ENCODE results near the gene CMC4. TPM values are rescaled to one million over a fixed set of nuclear protein-coding genes. Genes with fewer than 3 reads are reported as not detected.

The CMC4 gene
- total RNA-seq, 1 experiment from 2014 or later = 0.59 TPM

- H3K9me3 Mint-ChIP-seq (ENCODE audit: low read depth, unreplicated experiment) = no peaks in the 10 kb centered on the region
- intact Hi-C loops (cut with micrococcal nuclease; ENCODE audit: unreplicated experiment) = no loop called here
- CTCF ChIA-PET = no interaction called here
- DNase-seq = no peak
- no peak for TF ChIP-seq CTCF (IDR thresholded peaks at IDR 0.05; ENCODE audit: unreplicated experiment)
- peaks cover 4% of the 10 kb centered on the region for H3K36me3 Mint-ChIP-seq (ENCODE audit: insufficient read depth, unreplicated experiment)
- BruUV-seq (replicated peaks) = no TSS peak
- H3K4me3 Mint-ChIP-seq (ENCODE audit: low read depth, unreplicated experiment) = no peak overlapping the region
- no peak overlapping the region for H3K27ac Mint-ChIP-seq (ENCODE audit: unreplicated experiment)
- H3K27me3 Mint-ChIP-seq (ENCODE audit: unreplicated experiment) = no peaks in the 10 kb centered on the region
- H3K4me1 Mint-ChIP-seq (ENCODE audit: low read depth, unreplicated experiment) = no peaks in the 10 kb centered on the region
Measured at GRCh38 chrX:155046129-155046810, 24.7 kb downstream of the CMC4 start.

- Mint-ChIP-seq H3K27ac (ENCODE audit: unreplicated experiment) (no peak overlapping the region), H3K4me3 (ENCODE audit: low read depth, unreplicated experiment) (no peak overlapping the region), H3K27me3 (ENCODE audit: unreplicated experiment) (no peaks in the 10 kb centered on the region), H3K36me3 (ENCODE audit: insufficient read depth, unreplicated experiment) (no peaks in the 10 kb centered on the region), H3K4me1 (ENCODE audit: low read depth, unreplicated experiment) (no peaks in the 10 kb centered on the region), H3K9me3 (ENCODE audit: low read depth, unreplicated experiment) (no peaks in the 10 kb centered on the region)
- no peak for DNase-seq
- intact Hi-C loops (cut with micrococcal nuclease; ENCODE audit: unreplicated experiment) = no loop called here
- no peak for TF ChIP-seq CTCF (IDR thresholded peaks at IDR 0.05; ENCODE audit: unreplicated experiment)
- BruUV-seq (replicated peaks) = no TSS peak
- CTCF ChIA-PET = no interaction called here
Measured at GRCh38 chrX:155035688-155036087, 35.2 kb downstream of the CMC4 start.

- CTCF ChIA-PET = no interaction called here
Measured at GRCh38 chrX:155031657-155032056, 39.3 kb downstream of the CMC4 start.

GRCh38 chrX:155028877-155029291 is 42.1 kb downstream of the CMC4 start:
- Mint-ChIP-seq H3K27me3 (ENCODE audit: unreplicated experiment) (no peaks in the 10 kb centered on the region), H3K36me3 (ENCODE audit: insufficient read depth, unreplicated experiment) (peaks cover 26% of the 10 kb centered on the region), H3K4me1 (ENCODE audit: low read depth, unreplicated experiment) (peaks cover 20% of the 10 kb centered on the region), H3K27ac (ENCODE audit: unreplicated experiment) (peak overlapping the region; percentile 76), H3K4me3 (ENCODE audit: low read depth, unreplicated experiment) (peak overlapping the region; percentile 32), H3K9me3 (ENCODE audit: low read depth, unreplicated experiment) (no peaks in the 10 kb centered on the region)
- TF ChIP-seq CTCF (IDR thresholded peaks at IDR 0.05; ENCODE audit: unreplicated experiment) = no peak
- intact Hi-C loops (cut with micrococcal nuclease; ENCODE audit: unreplicated experiment) = loop anchor here (2.0 to 5.0 kb wide), 2 partner anchors 28 to 47 kb away; no protein-coding TSS in a partner anchor
- BruUV-seq (replicated peaks) = no TSS peak
- no peak for DNase-seq
- CTCF ChIA-PET = no interaction called here

More at GRCh38 chrX:155031657-155032056, 39.3 kb downstream of the CMC4 start:
- Mint-ChIP-seq H3K36me3 (ENCODE audit: insufficient read depth, unreplicated experiment) (peaks cover 22% of the 10 kb centered on the region), H3K4me3 (ENCODE audit: low read depth, unreplicated experiment) (no peak overlapping the region), H3K9me3 (ENCODE audit: low read depth, unreplicated experiment) (no peaks in the 10 kb centered on the region), H3K27ac (ENCODE audit: unreplicated experiment) (no peak overlapping the region), H3K27me3 (ENCODE audit: unreplicated experiment) (no peaks in the 10 kb centered on the region), H3K4me1 (ENCODE audit: low read depth, unreplicated experiment) (peaks cover 9% of the 10 kb centered on the region)
- no peak for DNase-seq
- intact Hi-C loops (cut with micrococcal nuclease; ENCODE audit: unreplicated experiment) = no loop called here
- TF ChIP-seq CTCF (IDR thresholded peaks at IDR 0.05; ENCODE audit: unreplicated experiment) = no peak
- no TSS peak for BruUV-seq (replicated peaks)

Data from Calu3 (cell line).